CD4-positive, alpha-beta T cell treated with Interleukin-4 for 4 hours (primary cell): Measurements from ENCODE around the gene STXBP3.

Source experiments
- DNase-seq: peaks from one replicate; pipeline ENCODE4 v3.0.0-alpha.2; 2020

STXBP3 gene

GRCh38 chr1:108808438-108808837, 62.0 kb downstream of the STXBP3 start:
- no peak for DNase-seq

- no peak for DNase-seq
Measured at GRCh38 chr1:108811611-108812010, 65.1 kb downstream of the STXBP3 start.

- DNase-seq: no peak
Measured at GRCh38 chr1:108813326-108813725, 66.9 kb downstream of the STXBP3 start.

- DNase-seq: no peak
Measured at GRCh38 chr1:108814343-108815125, 68.1 kb downstream of the STXBP3 start.

- DNase-seq: no peak
Measured at GRCh38 chr1:108815566-108815965, 69.1 kb downstream of the STXBP3 start.

- DNase-seq: no peak
Measured at GRCh38 chr1:108816049-108816893, 69.8 kb downstream of the STXBP3 start.

- DNase-seq: no peak
Measured at GRCh38 chr1:108817016-108817415, 70.5 kb downstream of the STXBP3 start.

GRCh38 chr1:108817811-108818210, 71.3 kb downstream of the STXBP3 start:
- no peak for DNase-seq

- DNase-seq: no peak
Measured at GRCh38 chr1:108819878-108820277, 73.4 kb downstream of the STXBP3 start.

GRCh38 chr1:108823632-108824031, 77.2 kb downstream of the STXBP3 start:
- no peak for DNase-seq

GRCh38 chr1:108824051-108824450, 77.6 kb downstream of the STXBP3 start:
- no peak for DNase-seq

- no peak for DNase-seq
Measured at GRCh38 chr1:108826081-108826635, 79.7 kb downstream of the STXBP3 start.

- DNase-seq: peak; percentile 61
Measured at GRCh38 chr1:108828074-108828961, 81.8 kb downstream of the STXBP3 start.

GRCh38 chr1:108829498-108829916, 83.0 kb downstream of the STXBP3 start:
- DNase-seq: no peak

- DNase-seq: no peak
Measured at GRCh38 chr1:108830119-108831008, 83.9 kb downstream of the STXBP3 start.

- DNase-seq: no peak
Measured at GRCh38 chr1:108831225-108831624, 84.8 kb downstream of the STXBP3 start.

GRCh38 chr1:108832929-108833328, 86.5 kb downstream of the STXBP3 start:
- no peak for DNase-seq

GRCh38 chr1:108841703-108842102, 95.2 kb downstream of the STXBP3 start:
- no peak for DNase-seq

GRCh38 chr1:108842525-108843181, 96.2 kb downstream of the STXBP3 start:
- no peak for DNase-seq

GRCh38 chr1:108843390-108844137, 97.1 kb downstream of the STXBP3 start:
- no peak for DNase-seq
